Measurements from ENCODE around the gene CLCA4. TPM values are rescaled to one million over a fixed set of nuclear protein-coding genes. Genes with fewer than 3 reads are reported as not detected.
A peak's percentile ranks its signal among the peaks of the same experiment; 100 is the strongest.
"Not testable (repeated sequence)": the region's sequence is repeated elsewhere in the genome, so short reads cannot be mapped to it uniquely, and the experiment has no call there.

The CLCA4 gene
- total RNA-seq, 3 donors from 2014 or later (not counting 1 experiment from before 2014, with no cell fraction given), result not detected

- intact Hi-C loops (cut with micrococcal nuclease), result loop anchor here (1.0 to 5.0 kb wide), 3 partner anchors 103 to 204 kb away; partner anchors contain the start of genes ODF2L and SH3GLB1
- H3K4me3 Mint-ChIP-seq, result no peak overlapping the region
- H3K4me1 ChIP-seq (ENCODE audit: control insufficient read depth, insufficient read depth, low read length), result peaks cover 18% of the 10 kb centered on the region
- no peak overlapping the region for H3K27ac ChIP-seq (ENCODE audit: low read length)
- H3K9me3 ChIP-seq (ENCODE audit: control insufficient read depth, insufficient read depth, low read length), result no peaks in the 10 kb centered on the region
- H3K27ac Mint-ChIP-seq, result no peak overlapping the region
- DNase-seq (no peak), ATAC-seq (no peak)
- H3K36me3 Mint-ChIP-seq, result no peaks in the 10 kb centered on the region
- 90% methylated on average over 2 of the region's 2 CpGs for WGBS (ENCODE audit: insufficient coverage)
- no peaks in the 10 kb centered on the region for H3K9me3 Mint-ChIP-seq
- no peaks in the 10 kb centered on the region for H3K27me3 ChIP-seq (ENCODE audit: control insufficient read depth, insufficient read depth, low read length)
- no peak overlapping the region for H3K4me3 ChIP-seq (ENCODE audit: low read length)
- H3K36me3 ChIP-seq (ENCODE audit: control insufficient read depth, insufficient read depth, low read length), result no peaks in the 10 kb centered on the region
- peaks cover 6 to 16% of the 10 kb centered on the region in 2 donors for H3K4me1 Mint-ChIP-seq
- peaks cover 22 to 34% of the 10 kb centered on the region in 2 donors for H3K27me3 Mint-ChIP-seq (ENCODE audit: low read depth in 2 of 2)
- no peak for TF ChIP-seq CTCF (IDR thresholded peaks at IDR 0.05)
Observed at GRCh38 chr1:86500714-86501113, 46.2 kb upstream of the CLCA4 start.

GRCh38 chr1:86502125-86502646, 44.7 kb upstream of the CLCA4 start:
- H3K27me3 ChIP-seq (ENCODE audit: control insufficient read depth, insufficient read depth, low read length); H3K36me3 Mint-ChIP-seq; H3K36me3 ChIP-seq (ENCODE audit: control insufficient read depth, insufficient read depth, low read length); H3K9me3 Mint-ChIP-seq; H3K9me3 ChIP-seq (ENCODE audit: control insufficient read depth, insufficient read depth, low read length); H3K27ac ChIP-seq (ENCODE audit: low read length): not testable (repeated sequence)
- peak in 1 of 2 donors; percentile 72 for DNase-seq
- Mint-ChIP-seq H3K27ac (peak overlapping the region in 1 of 2 donors; percentile 29), H3K4me1 (peaks cover 6 to 16% of the 10 kb centered on the region in 2 donors), H3K27me3 (ENCODE audit: low read depth in 2 of 2) (peaks cover 17 to 26% of the 10 kb centered on the region in 2 donors), H3K4me3 (peak overlapping the region; percentile 80)
- 49% methylated on average over 16 of the region's 16 CpGs for WGBS (ENCODE audit: insufficient coverage)
- ATAC-seq, result peak; percentile 51 to 74 (median 62)
- Histone ChIP-seq H3K4me1 (ENCODE audit: control insufficient read depth, insufficient read depth, low read length) (peaks cover 18% of the 10 kb centered on the region), H3K4me3 (ENCODE audit: low read length) (peak overlapping the region; percentile 7)
- TF ChIP-seq CTCF (IDR thresholded peaks at IDR 0.05), result peak; percentile 50
- intact Hi-C loops (cut with micrococcal nuclease), result loop anchor here (1.0 to 5.0 kb wide), 4 partner anchors 105 to 240 kb away; partner anchors contain the start of gene ODF2L

- H3K9me3 ChIP-seq (ENCODE audit: control insufficient read depth, insufficient read depth, low read length), result no peaks in the 10 kb centered on the region
- peak in 1 of 2 donors; percentile 47 for DNase-seq
- Mint-ChIP-seq H3K4me3 (peak overlapping the region; percentile 80), H3K27ac (peak overlapping the region in 1 of 2 donors; percentile 29), H3K36me3 (no peaks in the 10 kb centered on the region), H3K27me3 (ENCODE audit: low read depth in 2 of 2) (peaks cover 16 to 23% of the 10 kb centered on the region in 2 donors), H3K4me1 (peaks cover 6 to 16% of the 10 kb centered on the region in 2 donors), H3K9me3 (no peaks in the 10 kb centered on the region)
- H3K36me3 ChIP-seq (ENCODE audit: control insufficient read depth, insufficient read depth, low read length), result no peaks in the 10 kb centered on the region
- peaks cover 18% of the 10 kb centered on the region for H3K4me1 ChIP-seq (ENCODE audit: control insufficient read depth, insufficient read depth, low read length)
- no peak for TF ChIP-seq CTCF (IDR thresholded peaks at IDR 0.05)
- H3K4me3 ChIP-seq (ENCODE audit: low read length), result no peak overlapping the region
- 78% methylated on average over 16 of the region's 18 CpGs for WGBS (ENCODE audit: insufficient coverage)
- intact Hi-C loops (cut with micrococcal nuclease), result loop anchor here (1.0 to 5.0 kb wide), 4 partner anchors 106 to 239 kb away; partner anchors contain the start of gene ODF2L
- peaks cover 2% of the 10 kb centered on the region for H3K27me3 ChIP-seq (ENCODE audit: control insufficient read depth, insufficient read depth, low read length)
- ATAC-seq, result peak in 1 of 3 donors; percentile 30
- no peak overlapping the region for H3K27ac ChIP-seq (ENCODE audit: low read length)
Observed at GRCh38 chr1:86502721-86503405, 44.0 kb upstream of the CLCA4 start.
